Prostate gland (tissue), 2 donors: ENCODE results near the gene RAI1. TPM values are rescaled to one million over a fixed set of nuclear protein-coding genes. Genes with fewer than 3 reads are reported as not detected.

Experiments
- DNase-seq: peaks from one replicate; pipeline ENCODE4 v3.0.0-alpha.2; 2019; ENCODE audit warnings: low spot score
- H3K27ac ChIP-seq, 2 donors: fragments of 200-600 bp; sonication (generic); 2 replicates each; pipeline ENCODE4 v1.5.1; 2017 to 2019
- H3K27me3 ChIP-seq: fragments of 200-600 bp; sonication (generic); replicated peaks from 2 replicates; pipeline ENCODE4 v1.5.1; 2019; ENCODE audit not compliant: insufficient read depth
- H3K36me3 ChIP-seq, 2 donors: fragments of 200-600 bp; sonication (generic); 1 replicate in 1 of 2; 2 replicates in 1 of 2; pipeline versions ENCODE4 v1.5.1 to v1.8.1; 2017 to 2019
- H3K4me1 ChIP-seq: fragments of 200-600 bp; sonication (generic); replicated peaks from 2 replicates; pipeline ENCODE4 v1.5.1; 2019
- H3K4me3 ChIP-seq, 2 donors: fragments of 200-600 bp; sonication (generic); 2 replicates each; pipeline ENCODE4 v1.5.1; 2017 to 2019
- H3K9me3 ChIP-seq: fragments of 200-600 bp; sonication (generic); 2 replicates; pipeline ENCODE4 v1.5.1; 2017
- CTCF ChIP-seq, 4 experiments: fragments of 200-600 bp in 2 of 4; fragments of 450-650 bp in 2 of 4; sonication (generic) in 2 of 4; IDR thresholded peaks; 1 replicate in 3 of 4; 2 replicates in 1 of 4; pipeline ENCODE4 v1.5.1; 2016 to 2019; ENCODE audit warnings: antibody characterized with exemption in 4 of 4, mild to moderate bottlenecking in 2 of 4, moderate library complexity in 2 of 4
- POLR2A ChIP-seq: fragments of 450-650 bp; IDR thresholded peaks from one replicate; pipeline ENCODE4 v1.6.1; 2016; ENCODE audit warnings: antibody characterized with exemption, mild to moderate bottlenecking
- POLR2AphosphoS5 ChIP-seq: sonication (generic); formaldehyde crosslinking; IDR thresholded peaks from one replicate; pipeline ENCODE4 v1.6.1; 2017; ENCODE audit warnings: antibody characterized with exemption
- WGBS: methylation state at CpG from one replicate; pipeline ENCODE4 v1.1.5; 2018; 5-methylcytosine and 5-hydroxymethylcytosine counted together
- intact Hi-C: fragments of 100-400 bp; cut with DNase I; formaldehyde crosslinking; loops from one replicate; pipeline ENCODE4 v1.14.2; 2022
- total RNA-seq, 2 donors: library from RNA; depleted of rRNA; stranded (reverse); fragments of >200 nt; gene quantifications; one replicate each; pipeline ENCODE4 v1.1.0, GENCODE V29; 2016

Gene RAI1
- total RNA-seq, 2 donors from 2014 or later, result 69.2 to 71.0 TPM

GRCh38 chr17:17852930-17853329 lies 171.7 kb downstream of the RAI1 start:
- H3K27ac ChIP-seq, result no peak overlapping the region
- H3K9me3 ChIP-seq, result no peaks in the 10 kb centered on the region
- DNase-seq, result no peak
- no peak overlapping the region for H3K4me3 ChIP-seq
- peaks cover 7% of the 10 kb centered on the region for H3K4me1 ChIP-seq
- no peaks in the 10 kb centered on the region for H3K27me3 ChIP-seq
- TF ChIP-seq CTCF (IDR thresholded peaks at IDR 0.05) (no peak), POLR2A (no peak), POLR2AphosphoS5 (no peak)
- WGBS, result 98% methylated on average over 3 of the region's 3 CpGs
- H3K36me3 ChIP-seq, result no peaks in the 10 kb centered on the region
- intact Hi-C loops, result no loop called here

GRCh38 chr17:17853811-17854447 lies 172.7 kb downstream of the RAI1 start:
- DNase-seq, result no peak
- no peak for TF ChIP-seq POLR2A
- no peak for TF ChIP-seq POLR2AphosphoS5
- TF ChIP-seq CTCF (IDR thresholded peaks at IDR 0.05), result no peak
- Histone ChIP-seq H3K9me3 (no peaks in the 10 kb centered on the region), H3K4me1 (peaks cover 7% of the 10 kb centered on the region), H3K27ac (no peak overlapping the region), H3K27me3 (no peaks in the 10 kb centered on the region), H3K4me3 (no peak overlapping the region), H3K36me3 (no peaks in the 10 kb centered on the region)
- intact Hi-C loops, result no loop called here
- WGBS, result 90% methylated on average over 8 of the region's 8 CpGs

- no peak for DNase-seq
- Histone ChIP-seq H3K36me3 (no peaks in the 10 kb centered on the region), H3K4me1 (no peaks in the 10 kb centered on the region), H3K4me3 (no peak overlapping the region), H3K27me3 (no peaks in the 10 kb centered on the region), H3K9me3 (no peaks in the 10 kb centered on the region), H3K27ac (peak overlapping the region; percentile 3 to 5)
- 39% methylated on average over 3 of the region's 3 CpGs for WGBS
- no peak for TF ChIP-seq CTCF (IDR thresholded peaks at IDR 0.05)
- intact Hi-C loops, result no loop called here
These were observed 174.7 kb downstream of the RAI1 start for GRCh38 chr17:17855976-17856375.

- no peaks in the 10 kb centered on the region for H3K4me1 ChIP-seq
- H3K27ac ChIP-seq, result peak overlapping the region in 1 of 2 donors; percentile 5
- intact Hi-C loops, result no loop called here
These were observed 175.1 kb downstream of the RAI1 start for GRCh38 chr17:17856386-17856785.

More at GRCh38 chr17:17856386-17856785, 175.1 kb downstream of the RAI1 start:
- WGBS, result 89% methylated on average over 2 of the region's 2 CpGs
- H3K4me3 ChIP-seq, result no peak overlapping the region
- no peaks in the 10 kb centered on the region for H3K27me3 ChIP-seq
- DNase-seq, result no peak
- H3K9me3 ChIP-seq, result no peaks in the 10 kb centered on the region
- TF ChIP-seq POLR2A (no peak), CTCF (IDR thresholded peaks at IDR 0.05) (no peak), POLR2AphosphoS5 (no peak)
- no peaks in the 10 kb centered on the region for H3K36me3 ChIP-seq
